Uterus (tissue), 2 donors: Measurements from ENCODE around the gene OPRL1.

Source experiments
- POLR2A ChIP-seq, 2 donors: fragments of 450-650 bp; IDR thresholded peaks; one replicate each; pipeline ENCODE4 v1.6.1; 2016; ENCODE audit warnings: antibody characterized with exemption in 2 of 2, mild to moderate bottlenecking in 1 of 2, moderate library complexity in 1 of 2
- TF ChIP-seq, protein P1 (sequence below), 4 experiments: fragments of 200-600 bp in 2 of 4; fragments of 450-650 bp in 2 of 4; sonication (generic) in 2 of 4; IDR thresholded peaks; one replicate each; pipeline ENCODE4 v1.5.1; 2016 to 2019; ENCODE audit warnings: antibody characterized with exemption in 4 of 4, mild to moderate bottlenecking in 2 of 4, moderate library complexity in 1 of 4

DNA sequence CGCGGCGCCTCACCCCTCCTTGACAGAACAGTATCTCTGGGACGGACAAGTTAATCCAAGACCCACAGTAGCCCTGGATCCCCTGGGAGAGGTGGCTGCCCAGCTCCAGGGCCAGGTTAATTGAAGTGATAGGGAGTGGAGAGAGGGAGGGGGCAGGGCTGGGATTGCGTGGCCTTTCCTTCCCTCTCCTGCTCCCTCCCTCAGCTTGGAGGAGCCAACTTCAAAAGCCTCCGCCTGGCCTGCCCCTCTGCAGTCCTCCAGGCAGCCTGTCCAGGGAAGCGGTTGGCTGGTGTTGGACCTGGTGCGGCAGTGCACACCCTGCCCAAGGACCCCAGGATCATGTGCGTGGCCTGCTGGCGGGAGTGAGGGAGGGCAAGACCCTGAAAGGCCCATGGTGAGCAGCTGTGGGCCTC, 43.9 kb upstream of the OPRL1 start, which contains the start of gene C20orf204:
- TF ChIP-seq, protein P1, sequence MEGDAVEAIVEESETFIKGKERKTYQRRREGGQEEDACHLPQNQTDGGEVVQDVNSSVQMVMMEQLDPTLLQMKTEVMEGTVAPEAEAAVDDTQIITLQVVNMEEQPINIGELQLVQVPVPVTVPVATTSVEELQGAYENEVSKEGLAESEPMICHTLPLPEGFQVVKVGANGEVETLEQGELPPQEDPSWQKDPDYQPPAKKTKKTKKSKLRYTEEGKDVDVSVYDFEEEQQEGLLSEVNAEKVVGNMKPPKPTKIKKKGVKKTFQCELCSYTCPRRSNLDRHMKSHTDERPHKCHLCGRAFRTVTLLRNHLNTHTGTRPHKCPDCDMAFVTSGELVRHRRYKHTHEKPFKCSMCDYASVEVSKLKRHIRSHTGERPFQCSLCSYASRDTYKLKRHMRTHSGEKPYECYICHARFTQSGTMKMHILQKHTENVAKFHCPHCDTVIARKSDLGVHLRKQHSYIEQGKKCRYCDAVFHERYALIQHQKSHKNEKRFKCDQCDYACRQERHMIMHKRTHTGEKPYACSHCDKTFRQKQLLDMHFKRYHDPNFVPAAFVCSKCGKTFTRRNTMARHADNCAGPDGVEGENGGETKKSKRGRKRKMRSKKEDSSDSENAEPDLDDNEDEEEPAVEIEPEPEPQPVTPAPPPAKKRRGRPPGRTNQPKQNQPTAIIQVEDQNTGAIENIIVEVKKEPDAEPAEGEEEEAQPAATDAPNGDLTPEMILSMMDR (IDR thresholded peaks at IDR 0.05) = no peak
- TF ChIP-seq POLR2A (IDR thresholded peaks at IDR 0.05) = no peak
